GM18870 (cell line): Measurements from ENCODE around the gene KRTAP5-7.
"Not testable (repeated sequence)": the region's sequence is repeated elsewhere in the genome, so short reads cannot be mapped to it uniquely, and the experiment has no call there.

Source experiments
- ATAC-seq: cut with Tn5 transposase; IDR thresholded peaks from one replicate; pipeline ENCODE4 v1.9.1; 2021; ENCODE audit warnings: moderate library complexity; ENCODE audit not compliant: unreplicated experiment

The KRTAP5-7 gene

GRCh38 chr11:71556018-71556417 lies 29.0 kb downstream of the KRTAP5-7 start:
- no peak for ATAC-seq

GRCh38 chr11:71557257-71557656 lies 30.2 kb downstream of the KRTAP5-7 start:
- ATAC-seq, result no peak

DNA sequence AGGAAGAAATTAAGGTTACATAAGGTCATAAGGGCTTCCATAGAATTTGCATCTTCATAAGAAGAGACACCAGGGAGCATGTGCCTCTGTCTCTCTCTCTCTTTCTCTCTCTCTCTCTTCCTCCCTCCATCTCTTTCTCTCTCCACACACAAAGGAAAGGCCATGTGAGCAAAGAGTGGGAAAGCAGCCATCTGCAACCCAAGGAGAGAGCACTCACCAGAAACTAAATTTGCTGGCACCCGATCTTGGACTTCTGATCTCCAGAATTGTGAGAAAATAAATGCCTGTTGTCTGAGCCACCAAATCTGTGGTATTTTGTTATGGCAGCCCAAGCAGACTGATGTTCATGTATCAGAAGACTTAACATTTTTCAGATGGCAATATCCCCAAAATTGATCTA lies 31.9 kb downstream of the KRTAP5-7 start:
- no peak for ATAC-seq

DNA sequence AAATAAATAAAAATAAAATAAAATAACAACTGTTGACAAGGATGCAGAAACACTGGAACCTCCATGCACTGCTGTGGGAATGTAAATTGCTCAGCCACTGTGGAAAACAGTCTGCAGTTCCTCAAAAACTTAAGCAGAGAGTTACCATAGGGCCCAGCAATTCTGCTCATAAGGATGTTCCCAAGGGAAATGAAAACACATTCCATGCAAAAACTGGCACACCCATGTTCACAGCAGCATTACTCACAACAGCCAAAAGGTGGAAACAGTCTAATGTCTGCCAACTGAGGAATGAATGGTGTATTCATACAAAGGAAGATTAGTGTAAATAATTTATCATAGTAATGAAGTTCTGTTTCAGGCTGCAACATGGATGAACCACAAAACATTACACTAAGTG lies 35.1 kb downstream of the KRTAP5-7 start:
- ATAC-seq, result no peak

DNA sequence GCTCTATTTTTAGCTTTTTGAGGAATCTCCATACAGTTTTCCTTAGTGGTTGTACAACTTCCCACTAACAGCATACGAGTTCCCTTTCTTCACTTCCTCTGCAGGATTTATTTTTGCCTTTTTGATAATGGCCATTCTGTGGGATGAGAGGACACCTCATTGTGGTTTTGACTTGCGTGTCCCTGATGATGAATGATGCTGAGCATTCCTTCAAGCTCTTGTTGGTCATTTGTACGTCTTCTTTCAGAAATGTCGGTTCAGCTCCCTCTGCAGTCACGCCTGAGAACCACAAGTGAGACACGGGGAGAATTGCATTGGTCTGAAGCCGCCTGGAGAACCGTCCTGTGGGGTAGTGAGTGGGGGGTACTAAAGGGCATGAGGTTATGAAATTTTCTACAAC lies 36.3 kb downstream of the KRTAP5-7 start:
- no peak for ATAC-seq

DNA sequence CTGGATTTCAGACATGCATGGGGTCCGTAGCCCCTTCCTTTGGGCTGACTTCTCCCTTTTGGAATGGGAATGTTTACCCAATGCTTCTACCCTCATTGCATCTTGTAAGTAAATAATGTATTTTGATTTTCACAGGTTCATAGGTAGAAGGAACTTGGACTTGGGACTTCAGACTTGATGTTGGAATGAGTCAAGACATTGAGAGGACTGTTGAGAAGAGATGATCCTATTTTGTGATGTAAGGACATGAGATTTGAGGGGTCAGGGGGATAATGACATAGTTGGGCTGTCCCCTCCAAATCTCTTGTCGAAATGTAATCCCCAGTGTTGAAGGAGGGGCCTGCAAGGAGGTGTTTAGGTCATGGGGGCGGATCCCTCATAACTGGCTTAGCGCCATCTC lies 37.4 kb downstream of the KRTAP5-7 start:
- no peak for ATAC-seq

GRCh38 chr11:71565263-71565662 lies 38.2 kb downstream of the KRTAP5-7 start, which contains the start of gene KRTAP5-10:
Gene KRTAP5-10 (plus strand): TSS chr11:71565563. CDS start chr11:71565588, 25 bp downstream.
- ATAC-seq, result no peak

GRCh38 chr11:71566081-71566620 lies 39.1 kb downstream of the KRTAP5-7 start:
- ATAC-seq, result no peak

GRCh38 chr11:71566626-71567599 lies 39.8 kb downstream of the KRTAP5-7 start:
- not testable (repeated sequence) for ATAC-seq

DNA sequence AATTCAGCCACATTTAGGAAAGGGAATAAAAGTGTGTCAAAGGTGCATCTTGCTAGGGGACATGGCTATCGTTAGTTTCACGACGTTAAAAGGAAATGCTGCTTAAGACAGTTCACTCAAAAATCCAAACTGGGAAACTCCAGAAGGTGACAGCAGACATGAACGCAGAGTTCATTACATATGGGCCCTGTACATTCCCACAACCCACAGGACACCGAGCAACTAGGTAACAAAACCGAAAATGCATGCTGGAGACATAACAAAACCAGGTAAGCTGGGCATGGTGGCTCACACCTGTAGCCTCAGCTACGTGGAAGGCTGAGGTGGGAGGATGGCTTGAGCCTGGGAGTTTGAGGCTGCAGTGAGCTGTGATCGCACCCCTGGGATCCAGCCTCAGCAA lies 40.6 kb downstream of the KRTAP5-7 start:
- ATAC-seq, result not testable (repeated sequence)

DNA sequence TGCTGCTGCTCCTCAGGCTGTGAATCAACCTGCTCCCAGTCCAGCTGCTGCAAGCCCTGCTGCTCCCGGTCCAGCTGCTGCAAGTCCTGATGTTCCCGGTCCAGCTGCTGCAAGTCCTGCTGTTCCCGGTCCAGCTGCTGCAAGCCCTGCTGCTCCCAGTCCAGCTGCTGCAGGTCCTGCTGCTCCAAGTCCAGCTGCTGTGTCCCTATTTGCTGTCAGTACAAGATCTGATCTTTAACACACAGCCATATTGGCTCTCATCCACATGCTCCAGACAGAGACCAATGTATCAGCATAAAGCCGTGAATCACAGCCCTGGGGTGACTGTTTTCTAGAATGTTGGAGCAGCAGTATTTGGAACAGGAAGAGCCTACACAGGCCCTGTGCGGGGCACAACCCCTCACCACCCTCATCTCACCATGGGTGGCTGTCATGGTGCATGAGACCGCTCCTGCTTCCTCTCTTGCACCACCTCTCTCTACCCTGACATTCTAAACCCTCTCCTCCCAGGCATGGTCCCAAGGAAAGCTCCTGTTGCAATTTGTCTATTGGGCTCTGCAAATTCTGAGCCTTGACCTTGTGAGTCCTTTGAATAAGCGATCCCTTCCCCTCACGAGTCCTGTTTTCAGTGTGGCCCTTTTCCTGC lies 41.8 kb downstream of the KRTAP5-7 start:
- ATAC-seq, result no peak

GRCh38 chr11:71571101-71571850 lies 44.2 kb downstream of the KRTAP5-7 start:
- ATAC-seq, result not testable (repeated sequence)

GRCh38 chr11:71572811-71573210 lies 45.7 kb downstream of the KRTAP5-7 start:
- no peak for ATAC-seq

DNA sequence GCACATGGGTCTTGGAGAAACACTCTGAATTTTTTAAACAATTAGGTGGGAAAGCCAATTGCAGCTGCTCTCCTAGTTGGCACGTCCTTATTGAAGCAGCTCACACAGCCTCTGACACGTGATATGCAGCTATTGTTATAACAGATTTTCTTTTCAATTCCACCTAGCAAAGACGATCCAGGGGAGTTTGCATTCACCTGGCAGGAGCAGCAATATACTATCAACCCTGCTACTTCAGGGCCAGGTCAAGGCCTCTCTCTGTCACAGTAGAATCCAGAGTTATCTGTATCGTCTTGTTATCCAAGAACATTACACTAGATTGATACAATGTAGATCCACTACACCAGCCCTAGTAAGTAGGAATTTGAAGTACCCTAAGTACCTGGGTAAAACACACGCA lies 47.4 kb downstream of the KRTAP5-7 start:
- ATAC-seq, result no peak

- no peak for ATAC-seq
These were observed 48.8 kb downstream of the KRTAP5-7 start for GRCh38 chr11:71575723-71576424.

DNA sequence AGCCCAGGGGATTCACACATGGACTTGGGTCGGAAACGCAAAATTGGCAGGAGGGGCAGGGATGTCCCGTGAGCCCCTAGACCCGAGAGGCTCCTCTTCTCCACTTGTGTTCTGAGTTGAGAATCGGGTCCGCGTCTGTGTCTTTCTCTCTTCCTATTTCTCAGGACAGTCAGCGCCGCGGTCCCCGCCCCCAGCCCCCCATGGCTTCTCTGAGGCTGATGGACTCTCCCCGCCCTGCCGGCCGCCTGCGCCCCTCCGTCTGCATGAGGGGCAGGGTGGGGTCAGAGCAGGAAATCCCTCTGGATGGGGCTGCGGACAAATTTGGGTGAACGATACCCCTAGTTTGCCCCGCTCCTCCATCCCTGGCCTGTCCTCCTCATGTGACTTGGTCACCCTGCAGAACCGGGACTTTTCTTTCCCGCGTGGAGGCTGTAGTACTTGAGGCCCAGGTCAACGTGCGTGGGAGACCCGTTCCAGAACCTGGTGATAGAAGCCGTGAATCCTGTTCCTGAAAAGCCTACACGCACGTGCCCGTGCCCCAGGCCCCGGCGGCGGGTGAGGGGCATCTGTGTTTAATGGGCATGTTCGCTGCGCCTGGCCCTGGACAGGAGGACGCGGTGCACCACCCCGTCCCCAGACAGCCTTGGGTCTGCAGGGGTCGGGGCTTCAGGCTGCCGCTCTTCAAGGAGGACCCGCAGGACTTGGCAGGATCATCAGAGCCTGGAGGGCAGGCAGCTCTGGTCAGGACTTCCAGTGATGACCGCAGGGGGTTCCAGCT lies 49.8 kb downstream of the KRTAP5-7 start:
- not testable (repeated sequence) for ATAC-seq

GRCh38 chr11:71577469-71578004 lies 50.5 kb downstream of the KRTAP5-7 start:
- no peak for ATAC-seq
